ENCODE data around the gene PYY.

PYY gene

DNA sequence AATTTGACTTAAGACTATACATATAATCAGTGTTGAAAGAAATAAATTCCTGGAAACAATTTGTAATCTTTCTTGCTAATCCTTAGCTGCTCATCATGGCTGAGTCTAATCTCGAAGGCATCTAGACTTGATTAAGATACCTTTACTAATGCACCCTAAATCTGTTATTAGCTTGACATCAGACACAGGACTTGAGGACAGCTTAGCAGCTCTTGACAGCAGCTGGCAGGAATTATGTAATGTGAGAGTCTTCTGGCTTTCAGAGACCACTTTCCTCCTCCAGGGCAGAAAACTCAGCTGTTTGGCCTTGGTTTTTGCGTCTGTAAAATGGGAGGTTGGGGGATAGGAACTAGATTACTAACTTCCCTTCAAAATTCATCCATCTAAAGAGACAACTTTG, 39.3 kb downstream of the PYY start:
- no peak for FAIRE-seq

DNA sequence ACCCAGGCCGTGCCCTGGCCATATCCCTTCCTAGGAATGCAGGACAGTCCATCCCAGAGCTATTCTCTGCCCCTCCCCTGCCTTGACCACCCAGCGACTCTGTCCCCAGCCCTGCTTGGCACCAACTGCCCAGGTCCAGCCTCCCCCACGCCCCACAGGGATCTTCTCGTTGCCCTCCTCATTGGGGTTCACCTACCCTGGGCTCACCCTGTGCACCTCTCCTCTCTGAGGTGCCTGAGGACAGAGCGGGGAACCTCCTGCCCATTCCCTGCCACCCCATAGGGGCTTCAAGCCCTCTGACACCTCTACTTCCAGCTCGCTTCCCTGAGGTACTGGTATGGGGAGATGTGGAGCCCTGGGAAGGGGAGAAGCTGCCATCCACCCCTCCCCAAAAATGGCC, 40.2 kb downstream of the PYY start:
- no peak for FAIRE-seq

DNA sequence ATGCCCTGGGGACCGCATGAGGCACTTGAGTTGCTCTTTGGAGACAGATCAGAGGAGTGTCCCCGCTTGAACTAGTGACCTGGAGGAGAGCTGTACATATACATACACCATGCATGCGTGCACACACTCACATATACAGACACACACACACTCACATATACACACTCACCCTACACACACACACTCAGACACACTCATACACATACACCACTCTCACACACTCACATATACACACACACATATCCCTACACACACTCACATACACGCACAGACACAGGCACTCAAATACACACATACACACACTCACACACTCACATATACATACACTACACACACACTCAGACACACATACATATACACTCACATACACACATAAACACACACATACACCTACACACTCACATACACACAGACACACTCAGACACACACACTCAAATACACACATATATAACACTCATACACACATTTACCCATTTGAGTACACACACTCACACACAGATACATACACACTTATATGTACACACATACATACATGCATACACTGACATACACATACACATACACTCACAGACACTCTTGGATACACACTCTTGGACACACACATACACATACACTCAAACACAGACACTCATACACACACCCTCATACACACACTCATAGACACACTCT, 41.0 kb downstream of the PYY start:
- no peak for FAIRE-seq

DNA sequence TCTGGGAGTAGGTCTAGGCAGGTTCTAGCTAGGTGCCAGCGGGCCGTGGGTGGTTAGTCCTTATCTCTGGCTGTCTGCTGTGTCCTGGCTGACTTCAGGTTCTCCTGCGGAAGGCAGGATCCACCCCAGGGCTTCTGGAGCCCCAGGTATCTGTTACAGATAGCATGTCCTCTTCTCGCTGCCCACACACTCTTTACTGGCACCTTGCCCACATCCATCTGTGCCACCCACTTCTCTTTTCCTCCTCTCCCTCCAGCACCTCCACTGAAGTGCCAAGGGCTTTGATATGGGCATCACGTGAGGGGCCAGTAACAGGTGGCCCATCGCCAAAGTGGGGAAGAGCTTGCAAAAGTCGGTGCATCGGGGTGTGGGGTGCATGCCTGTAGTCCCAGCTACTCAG, 41.8 kb downstream of the PYY start:
- no peak for FAIRE-seq

DNA sequence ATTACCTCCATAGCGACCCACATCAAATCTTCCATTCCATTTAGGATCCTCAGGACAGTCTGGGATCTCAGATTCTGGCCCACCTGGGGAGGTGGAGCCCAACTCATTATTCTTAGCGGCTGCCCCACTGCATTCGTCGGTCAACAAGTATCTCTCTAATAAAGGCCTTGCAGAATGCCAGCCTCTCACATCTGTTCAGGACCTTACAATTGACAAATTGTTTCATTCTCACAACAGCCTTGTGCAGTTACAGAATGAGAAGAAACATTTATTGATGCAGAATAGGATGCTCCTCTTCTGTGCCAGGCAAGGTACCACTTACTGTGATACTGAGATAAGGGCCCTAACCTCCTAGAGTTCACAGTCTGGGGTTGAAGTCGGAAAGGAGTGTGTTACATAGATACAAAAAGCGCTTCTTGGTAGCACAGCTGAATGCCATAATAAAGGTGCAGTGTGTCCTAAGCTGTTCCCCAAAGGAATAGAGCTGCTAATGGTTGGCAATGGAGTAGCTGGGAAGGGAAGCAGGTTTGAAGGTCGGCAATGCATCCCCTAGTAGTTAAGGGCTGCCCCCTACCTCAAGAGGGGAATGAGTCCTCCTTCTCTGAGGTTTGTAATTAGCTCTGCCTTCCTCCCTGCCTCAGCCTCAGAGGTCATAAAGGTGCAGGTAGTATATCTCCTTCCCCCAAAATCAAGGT, 44.1 kb downstream of the PYY start:
- no peak for FAIRE-seq

DNA sequence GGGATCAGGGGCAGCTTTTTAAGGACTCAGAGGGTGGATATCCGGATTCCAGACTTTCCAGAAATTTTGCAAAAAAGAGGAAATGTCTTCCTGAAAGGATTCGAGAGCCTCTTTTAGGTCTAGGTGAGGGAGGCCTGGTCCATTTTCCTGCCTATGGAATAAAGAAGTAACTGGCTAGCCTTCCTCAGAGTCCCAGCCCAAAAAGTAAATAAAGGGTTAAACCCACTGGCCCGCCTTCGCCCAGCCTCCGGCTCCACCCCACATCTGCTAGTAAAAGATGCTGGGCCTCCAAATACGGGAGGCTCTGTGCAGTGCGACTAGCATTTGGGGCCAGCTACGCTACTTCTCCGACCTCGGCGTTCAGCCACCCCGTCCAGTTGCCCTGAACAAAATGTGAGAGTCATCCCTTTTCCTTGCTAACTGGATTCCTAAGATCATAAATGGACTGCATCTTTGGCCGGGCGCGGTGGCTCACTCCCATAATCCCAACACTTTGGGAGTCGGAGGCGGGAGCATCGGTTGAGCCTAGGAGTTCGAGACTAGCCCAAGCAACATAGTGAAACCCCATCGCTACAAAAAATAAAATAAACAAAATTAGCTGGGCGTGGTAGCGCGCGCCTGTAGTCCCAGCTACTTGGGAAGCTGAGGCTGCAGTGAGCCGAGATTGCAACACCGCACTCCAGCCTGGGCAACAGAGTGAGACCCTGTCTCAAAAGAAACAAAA, 45.6 kb downstream of the PYY start:
- no peak for FAIRE-seq

DNA sequence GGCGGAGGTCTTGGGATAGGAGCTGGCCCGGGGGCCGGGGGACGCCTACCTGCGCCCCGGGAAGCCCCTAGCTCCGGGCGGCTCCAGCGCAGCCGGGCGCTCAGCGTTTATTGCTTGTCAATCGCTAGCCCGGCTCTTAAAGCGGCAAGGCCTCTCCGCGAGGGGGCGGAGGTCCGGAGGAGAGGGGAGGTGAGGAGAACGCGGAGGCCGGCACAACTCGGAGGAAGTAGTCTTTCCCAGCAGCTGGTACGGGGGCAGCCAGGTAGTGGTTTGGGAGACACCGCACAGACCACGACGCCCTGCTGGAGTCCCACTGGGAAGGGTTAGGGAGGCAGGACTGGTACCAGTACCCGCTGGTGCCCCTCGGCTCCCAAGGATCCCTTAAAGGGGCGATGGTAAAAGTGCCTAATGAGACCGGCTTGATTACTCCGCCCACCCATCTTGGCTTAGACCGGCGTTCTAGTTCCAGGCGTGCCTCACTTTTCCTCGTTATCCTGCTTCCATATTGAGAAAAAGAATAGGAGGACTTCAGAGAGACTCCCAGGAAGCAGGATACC, 46.2 kb downstream of the PYY start, which contains the start of gene MPP2:
TSS of gene MPP2 (minus strand) at position 112 of the 557 bp plus-strand sequence. CDS start 3,076 bp downstream, outside the sequence.
- FAIRE-seq, result no peak

DNA sequence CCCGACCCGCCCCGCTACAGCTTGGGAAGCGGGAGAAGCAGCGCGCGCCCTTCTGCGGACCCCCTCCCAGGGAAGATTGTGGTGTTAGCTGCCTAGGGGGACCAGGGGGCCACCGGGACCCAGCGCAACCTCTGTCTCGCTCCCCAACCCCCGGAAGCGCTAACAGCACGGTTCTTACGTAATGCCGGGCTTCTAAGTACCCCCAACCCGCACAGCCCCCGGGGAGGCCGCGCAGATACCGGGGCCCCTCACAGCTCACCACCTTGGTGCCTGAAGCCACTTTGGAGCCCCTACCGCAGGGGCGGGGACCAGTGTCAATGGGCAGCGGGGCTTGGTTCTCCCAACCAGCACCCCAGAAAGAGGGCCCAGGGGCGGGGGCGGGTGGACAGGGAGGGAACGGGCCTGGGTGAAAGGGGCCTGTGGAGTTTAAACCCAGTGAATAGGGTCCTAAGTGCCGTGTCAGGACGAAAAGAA, 46.8 kb downstream of the PYY start:
- no peak for FAIRE-seq

DNA sequence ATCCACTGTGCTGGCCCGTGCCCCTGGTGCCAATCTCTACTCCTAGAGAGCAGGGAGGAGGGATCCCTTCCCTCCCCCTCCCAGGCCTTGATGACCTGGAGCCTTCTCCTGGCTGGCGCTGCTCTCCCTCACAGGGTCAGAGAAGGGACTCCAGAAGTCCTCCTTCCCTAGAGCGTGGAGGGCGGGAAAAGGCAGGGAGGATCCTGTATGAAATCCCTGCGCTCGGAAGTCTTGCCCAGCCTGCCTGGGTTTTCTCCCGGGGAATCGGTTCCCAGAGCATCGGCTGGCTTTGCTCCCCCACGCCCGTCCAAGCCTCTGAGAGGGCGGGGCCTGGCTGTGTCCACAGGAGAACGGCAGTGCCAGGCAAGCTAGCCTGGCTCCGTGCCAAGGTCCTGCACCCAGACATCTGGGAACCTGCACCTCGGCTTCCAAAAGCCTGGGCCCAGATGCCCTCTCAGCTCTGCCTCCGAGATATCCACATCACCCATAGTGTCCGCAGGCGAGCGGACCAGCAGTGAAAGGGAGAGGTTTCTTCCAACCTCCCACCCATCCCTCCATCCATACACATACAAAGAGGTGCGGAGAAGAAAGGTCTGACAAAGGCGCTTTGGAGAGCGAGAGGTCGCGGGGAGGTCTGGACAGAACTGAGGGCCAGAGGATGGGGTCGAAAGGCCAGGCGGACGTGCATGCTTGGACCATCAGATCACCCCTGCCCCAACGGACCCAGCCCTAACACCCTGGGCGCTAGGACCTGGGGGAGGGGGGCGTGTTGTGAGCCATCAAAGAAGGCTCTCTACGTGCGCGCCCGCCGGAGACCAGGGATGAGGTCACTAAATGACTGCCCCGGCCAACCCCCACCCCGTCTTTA, 47.5 kb downstream of the PYY start:
- FAIRE-seq, result no peak

DNA sequence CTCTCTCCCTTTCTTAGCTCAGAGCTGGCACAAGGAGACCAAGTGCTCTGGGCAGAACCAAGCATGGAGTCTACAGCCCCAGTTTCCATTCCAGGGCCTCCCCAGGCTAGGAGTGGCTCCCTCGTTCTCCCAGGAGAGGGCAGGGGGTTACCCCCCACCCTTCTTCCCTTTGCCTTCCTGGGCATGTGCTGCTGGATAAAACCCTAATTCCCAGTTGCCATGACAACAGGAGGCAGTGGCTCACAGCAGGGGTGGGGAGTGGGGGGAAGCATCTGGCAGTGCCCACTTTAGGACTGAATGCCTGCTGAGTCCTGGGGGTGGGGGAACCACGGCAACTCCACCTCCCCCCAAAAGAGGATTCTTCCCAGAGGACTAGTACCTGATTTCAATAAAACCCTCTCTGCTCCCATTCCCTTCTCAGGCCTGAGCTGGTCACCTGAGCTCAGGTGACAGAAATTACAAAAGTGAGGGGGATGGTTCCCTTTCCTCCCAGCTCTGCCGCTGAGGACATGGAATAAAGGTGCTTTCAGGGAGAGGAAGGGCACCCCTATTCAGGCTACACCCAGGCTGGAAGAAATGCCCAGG, 48.2 kb downstream of the PYY start:
- no peak for FAIRE-seq

Measured in colon (tissue), 2 donors.